H4 (cell line): ENCODE measurements around the gene HMSD. TPM values are rescaled to one million over a fixed set of nuclear protein-coding genes. Genes with fewer than 3 reads are reported as not detected.
"Not testable (repeated sequence)": the region's sequence is repeated elsewhere in the genome, so short reads cannot be mapped to it uniquely, and the experiment has no call there.

ENCODE experiments used
- DNase-seq: peaks from one replicate; pipeline ENCODE4 v3.0.0-alpha.2; 2015; ENCODE audit warnings: low spot score
- total RNA-seq: library from RNA; depleted of rRNA; stranded (reverse); fragments of >200 nt; shearing (Covaris generic); gene quantifications from 2 replicates; pipeline ENCODE4 v1.2.3, GENCODE V29; 2014; rRNA removed

The HMSD gene, protein sequence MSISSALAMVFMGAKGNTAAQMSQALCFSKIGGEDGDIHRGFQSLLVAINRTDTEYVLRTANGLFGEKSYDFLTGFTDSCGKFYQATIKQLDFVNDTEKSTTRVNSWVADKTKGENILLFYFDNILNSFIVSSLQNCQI
- total RNA-seq: 0.12 TPM in 1 of 2 replicates, not detected in the other

- DNase-seq: peak; percentile 32
Measured at GRCh38 chr18:63949068-63949737, at the start of gene HMSD. Gene HMSD (plus strand): TSS chr18:63949301. CDS start chr18:63953456, 4,155 bp downstream.

GRCh38 chr18:63903851-63904570 lies 45.1 kb upstream of the HMSD start:
- no peak for DNase-seq

- no peak for DNase-seq
Measured at GRCh38 chr18:63904694-63905093, 44.4 kb upstream of the HMSD start.

GRCh38 chr18:63905361-63905760 lies 43.7 kb upstream of the HMSD start:
- no peak for DNase-seq

DNA sequence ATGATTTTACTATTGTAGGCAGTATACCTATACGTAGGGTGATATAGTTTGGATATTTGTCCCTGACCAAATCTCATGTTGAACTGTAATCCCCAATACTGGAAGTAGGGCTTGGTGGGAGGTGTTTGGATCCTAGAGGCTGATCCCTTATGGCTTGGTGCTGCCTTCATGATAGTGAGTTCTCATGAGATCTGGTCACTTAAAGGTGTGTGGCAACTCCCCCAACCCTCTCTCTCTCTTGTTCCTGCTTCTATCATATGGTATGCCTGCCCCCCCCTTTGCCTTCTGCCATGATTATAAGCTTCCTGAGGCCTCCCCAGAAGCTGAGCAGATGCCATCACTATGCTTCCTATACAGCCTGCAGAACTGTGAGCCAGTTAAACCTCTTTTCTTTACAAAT lies 43.0 kb upstream of the HMSD start:
- no peak for DNase-seq

GRCh38 chr18:63907664-63908063 lies 41.4 kb upstream of the HMSD start, which contains the start of gene SERPINB10:
Gene SERPINB10 (plus strand): TSS chr18:63907958. CDS start chr18:63915511, 7,553 bp downstream.
- DNase-seq: no peak

DNA sequence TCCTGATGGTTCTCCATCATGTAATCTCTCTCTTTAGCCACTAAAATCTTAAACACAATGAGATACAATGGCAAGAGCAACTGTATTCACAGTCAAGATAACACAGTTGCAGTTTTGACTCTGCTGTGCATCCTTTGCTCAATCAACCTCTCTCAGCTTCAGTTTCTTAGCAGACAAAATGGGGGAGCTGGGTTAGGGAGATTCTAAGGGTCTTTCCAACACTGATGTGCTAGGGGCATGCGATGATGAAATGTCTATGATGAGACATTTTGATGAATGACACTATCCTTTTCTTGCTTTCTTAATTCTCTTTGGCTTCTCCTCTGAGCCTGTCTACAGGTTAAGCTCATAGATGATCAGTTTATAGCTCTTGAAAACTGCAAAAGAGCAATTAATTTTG lies 40.2 kb upstream of the HMSD start:
- DNase-seq: no peak

- no peak for DNase-seq
Measured at GRCh38 chr18:63909870-63910269, 39.2 kb upstream of the HMSD start.

DNA sequence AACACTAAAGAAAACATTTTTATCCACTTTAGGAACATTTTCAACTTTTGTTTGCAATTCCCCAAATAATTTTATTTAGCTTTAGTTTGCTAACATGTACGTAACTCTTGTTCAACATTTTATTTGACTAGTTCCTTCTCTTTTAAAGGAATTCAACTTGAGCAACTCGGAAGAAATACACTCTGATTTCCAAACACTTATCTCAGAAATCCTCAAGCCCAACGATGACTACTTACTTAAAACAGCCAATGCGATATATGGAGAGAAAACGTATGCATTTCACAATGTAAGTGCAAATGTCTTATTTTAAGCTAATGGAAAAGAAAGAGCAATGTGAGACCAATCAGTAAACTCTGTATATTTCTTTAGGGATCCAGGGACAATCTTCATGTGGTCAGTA lies 31.3 kb upstream of the HMSD start:
- no peak for DNase-seq

GRCh38 chr18:63922049-63922448 lies 27.1 kb upstream of the HMSD start:
- no peak for DNase-seq

DNA sequence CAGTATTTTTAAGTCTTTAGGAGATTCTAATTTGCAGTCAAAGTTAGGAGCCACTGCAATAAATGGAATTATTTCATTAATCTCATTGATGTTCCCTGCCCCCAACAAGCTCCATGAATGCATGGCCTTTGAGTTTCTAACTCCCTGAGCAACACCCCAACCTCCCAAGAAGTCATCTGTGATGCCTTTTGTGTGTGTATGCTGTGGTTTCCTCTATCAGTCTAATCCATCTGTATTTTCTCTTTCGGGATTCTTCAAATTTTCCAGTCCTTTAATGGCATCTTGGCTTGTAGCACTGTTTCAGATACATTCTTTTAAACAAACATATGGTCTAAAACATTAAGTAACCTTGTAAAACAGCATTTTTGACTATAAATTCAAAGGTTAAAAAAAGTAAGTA lies 24.6 kb upstream of the HMSD start:
- peak; percentile 65 for DNase-seq

GRCh38 chr18:63928331-63928730 lies 20.8 kb upstream of the HMSD start:
- no peak for DNase-seq

- DNase-seq: not testable (repeated sequence)
Measured at GRCh38 chr18:63929369-63929768, 19.7 kb upstream of the HMSD start.

DNA sequence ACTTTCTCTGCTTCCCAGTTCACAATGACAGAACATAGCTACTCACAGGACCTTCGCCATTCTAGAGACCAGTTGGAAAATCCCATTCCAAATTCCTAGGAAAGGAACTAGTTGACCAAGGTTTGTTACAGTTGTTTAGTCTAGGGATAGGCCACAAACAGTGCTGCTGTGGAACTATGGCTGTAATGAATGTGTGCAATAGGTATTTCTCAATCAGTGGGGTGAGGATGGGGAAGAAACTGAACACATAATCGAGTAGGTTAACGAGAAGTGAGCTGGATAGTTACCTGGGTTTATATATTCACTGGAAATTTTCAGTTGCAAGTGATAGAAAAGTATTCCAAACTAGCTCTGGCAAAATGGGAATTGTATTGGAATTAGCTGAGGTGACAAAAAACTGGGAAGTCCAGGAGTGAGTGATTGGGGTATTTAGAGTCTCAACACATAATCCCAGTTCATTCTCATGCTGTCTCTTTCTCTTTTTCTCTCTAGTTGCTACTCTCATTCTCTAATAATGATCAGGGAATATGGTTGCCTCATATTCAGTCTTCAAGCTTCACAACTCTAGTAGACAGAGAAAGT lies 18.2 kb upstream of the HMSD start:
- DNase-seq: no peak

DNA sequence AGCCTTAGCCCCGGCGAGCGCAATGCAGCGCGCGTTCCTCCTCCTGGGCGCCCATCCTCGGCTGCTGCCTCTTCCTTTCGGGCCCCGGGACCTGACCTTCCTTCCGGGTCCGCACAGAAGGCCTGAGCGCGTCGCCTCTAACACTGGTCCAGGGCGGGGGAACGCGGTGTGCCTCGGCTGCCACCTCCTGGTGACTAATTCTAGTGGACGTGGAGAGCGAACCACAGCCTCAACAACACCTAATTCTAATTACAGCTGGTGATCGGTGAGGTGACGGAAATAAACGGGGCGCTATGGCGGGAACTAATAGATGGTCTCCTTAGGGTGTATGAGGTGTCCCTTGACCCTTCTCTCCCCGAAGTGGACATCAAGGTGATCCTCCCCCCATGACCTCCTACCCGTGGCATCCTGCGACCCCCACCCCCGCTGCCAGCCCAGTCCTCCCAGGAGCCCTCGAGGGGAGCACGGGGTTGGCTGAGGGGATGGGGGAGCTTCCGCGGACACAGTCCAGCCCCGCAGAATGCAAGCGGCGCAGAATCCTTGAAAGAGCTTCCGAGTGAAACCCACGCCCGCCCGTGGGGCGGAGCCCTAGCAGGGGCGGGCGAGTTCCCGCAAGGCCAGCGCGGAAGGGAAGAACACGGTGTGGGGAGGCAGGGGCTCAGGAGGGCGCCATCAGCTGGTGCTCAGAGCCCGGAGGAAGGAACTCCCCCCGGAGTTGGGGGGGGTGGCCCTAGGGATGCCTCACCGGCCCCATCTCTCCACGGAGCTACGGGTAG lies 12.8 kb upstream of the HMSD start:
- peak; percentile 87 for DNase-seq

DNA sequence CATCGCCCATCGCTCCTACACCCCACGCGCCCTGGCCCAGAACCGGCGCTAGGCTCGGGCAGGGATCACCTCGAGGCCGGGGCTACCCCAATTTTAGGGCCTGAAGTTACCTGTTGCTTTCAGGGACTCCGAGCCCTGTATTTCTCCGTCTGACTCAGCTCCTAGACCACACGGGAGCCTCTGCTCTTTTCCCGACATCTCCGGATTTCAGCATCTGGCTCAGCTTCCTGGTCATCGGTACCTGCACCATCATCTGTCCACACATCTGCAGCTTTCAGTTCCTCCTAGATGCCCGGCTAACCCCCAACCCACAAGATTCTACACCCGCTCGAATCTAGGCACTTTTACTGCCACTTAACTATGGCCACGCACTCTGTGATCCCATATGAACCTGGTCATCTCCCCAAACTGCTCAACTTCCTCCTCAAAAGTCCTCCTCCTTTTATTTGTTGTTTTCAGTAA lies 12.1 kb upstream of the HMSD start:
- DNase-seq: no peak

GRCh38 chr18:63940008-63940407 lies 9.1 kb upstream of the HMSD start:
- no peak for DNase-seq

DNA sequence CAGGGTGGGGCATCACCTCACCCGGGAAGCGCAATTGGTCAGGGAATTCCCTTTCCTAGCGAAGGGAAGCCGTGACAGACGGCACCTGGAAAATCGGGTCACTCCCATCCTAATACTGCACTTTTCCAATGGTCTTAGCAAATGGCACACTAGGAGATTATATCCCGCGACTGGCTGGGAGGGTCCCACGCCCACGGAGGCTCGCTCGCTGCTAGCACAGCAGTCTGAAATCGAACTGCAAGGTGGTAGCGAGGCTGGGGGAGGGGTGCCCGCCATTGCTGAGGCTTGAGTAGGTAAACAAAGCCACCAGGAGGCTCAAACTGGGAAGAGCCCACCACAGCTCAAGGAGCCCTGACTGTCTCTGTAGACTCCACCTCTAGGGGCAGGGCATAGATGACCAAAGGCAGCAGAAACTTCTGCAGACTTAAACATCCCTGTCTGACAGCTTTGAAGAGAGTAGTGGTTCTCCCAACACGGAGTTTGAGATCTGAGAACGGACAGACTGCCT lies 8.5 kb upstream of the HMSD start:
- DNase-seq: not testable (repeated sequence)

- no peak for DNase-seq
Measured at GRCh38 chr18:63947051-63947790, 1.9 kb upstream of the HMSD start.

GRCh38 chr18:63951302-63951705 lies 2.2 kb downstream of the HMSD start:
- DNase-seq: no peak

DNA sequence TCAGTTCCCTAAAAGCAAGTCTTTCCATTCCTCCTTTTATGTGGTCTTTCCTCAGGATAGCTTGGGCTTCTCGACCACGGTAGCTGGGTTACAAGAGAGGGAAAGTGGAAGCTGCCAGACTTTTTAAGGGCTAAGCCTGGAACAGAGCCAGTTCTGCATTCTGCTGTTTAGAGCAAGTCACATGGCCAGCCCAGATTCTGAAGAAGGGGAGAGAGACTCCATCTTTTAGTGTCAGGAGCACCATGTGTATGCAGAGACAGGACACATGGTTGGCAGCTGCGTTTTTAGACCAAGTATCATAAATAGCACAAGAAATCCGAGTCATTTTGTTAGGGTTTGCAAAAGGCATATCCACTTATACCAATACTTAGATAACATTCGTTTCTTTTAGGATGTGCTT lies 4.7 kb downstream of the HMSD start:
- DNase-seq: no peak
